Endothelial cell of umbilical vein (primary cell): ENCODE measurements around the gene TRIM36. TPM values are rescaled to one million over a fixed set of nuclear protein-coding genes. Genes with fewer than 3 reads are reported as not detected.

Experiments used
- BruUV-seq: library from RNA; stranded (reverse); fragments of 400-500 nt; replicated peaks from 2 replicates; lab custom pipeline; 2021; lab: Mats Ljungman, UMichigan
- CTCF ChIA-PET: fragments of 300-600, 350-600 bp; sonication (Branson Sonifier 250); formaldehyde crosslinking; loops from one replicate; lab custom pipeline; 2021; ENCODE audit warnings: antibody characterized with exemption, inconsistent platforms; lab: Charles Lee
- POLR2A ChIA-PET: fragments of 300-600, 350-600 bp; sonication (Branson Sonifier 250); formaldehyde crosslinking; loops from one replicate; lab custom pipeline; 2021; ENCODE audit warnings: antibody characterized with exemption, inconsistent platforms; lab: Charles Lee
- DNase-seq: peaks from one replicate; pipeline ENCODE4 v3.0.0-alpha.2; 2011; ENCODE audit warnings: low read depth, low spot score
- FAIRE-seq: peaks from 2 replicates; lab custom pipeline; 2011; peaks lifted over from hg19 to GRCh38; lab: Jason Lieb, UNC
- H2AFZ ChIP-seq: 2 replicates; pipeline ENCODE4 v1.6.0; 2012; ENCODE audit warnings: low read depth, low read length, control low read depth, inconsistent platforms
- H3K27ac ChIP-seq: 2 replicates; pipeline ENCODE4 v1.5.1; 2011; ENCODE audit warnings: low read depth, mild to moderate bottlenecking, control low read depth, low read length, moderate library complexity; ENCODE audit not compliant: insufficient read depth
- H3K27me3 ChIP-seq, 2 experiments: 2 replicates each; pipeline versions ENCODE4 v1.6.0 to v1.6.1; 2011; ENCODE audit warnings: low read length in 2 of 2, mixed read lengths in 1 of 2; ENCODE audit not compliant: control insufficient read depth in 2 of 2, insufficient read depth in 2 of 2
- H3K36me3 ChIP-seq, 2 experiments: 2 replicates in 1 of 2; 3 replicates in 1 of 2; pipeline ENCODE4 v1.5.1; 2011; ENCODE audit warnings: low read length in 2 of 2, mild to moderate bottlenecking in 1 of 2, moderate library complexity in 1 of 2; ENCODE audit not compliant: control insufficient read depth in 2 of 2, insufficient read depth in 2 of 2; ENCODE audit errors: extremely low read depth in 1 of 2
- H3K4me1 ChIP-seq: 3 replicates; pipeline ENCODE4 v1.5.1; 2011; ENCODE audit warnings: mild to moderate bottlenecking, low read length; ENCODE audit not compliant: control insufficient read depth, insufficient read depth; ENCODE audit errors: extremely low read depth
- H3K4me2 ChIP-seq: 2 replicates; pipeline ENCODE4 v1.6.1; 2011; ENCODE audit warnings: low read length, control low read depth, mixed read lengths; ENCODE audit not compliant: insufficient read depth
- H3K4me3 ChIP-seq, 3 experiments: fragments of 200-600 bp in 1 of 3; sonication (generic), shearing (Covaris generic) in 1 of 3; replicated peaks in 1 of 3; 2 replicates each; pipeline ENCODE4 v1.5.1; 2011 to 2016; ENCODE audit warnings: control low read depth in 3 of 3, low read length in 3 of 3, mild to moderate bottlenecking in 2 of 3, inconsistent platforms in 1 of 3, low read depth in 1 of 3, moderate library complexity in 1 of 3; ENCODE audit not compliant: insufficient read depth in 1 of 3
- H3K79me2 ChIP-seq: 2 replicates; pipeline ENCODE4 v1.6.0; 2012; ENCODE audit warnings: low read length, inconsistent platforms; ENCODE audit not compliant: control insufficient read depth, insufficient read depth
- H3K9ac ChIP-seq: replicated peaks from 2 replicates; pipeline ENCODE3; 2011; ENCODE audit warnings: low read length, control low read depth; ENCODE audit not compliant: insufficient read depth; ENCODE audit errors: extremely low read depth
- H3K9me1 ChIP-seq: replicated peaks from 3 replicates; pipeline ENCODE4 v1.6.0; 2011; ENCODE audit warnings: mild to moderate bottlenecking, low read length; ENCODE audit not compliant: control insufficient read depth, insufficient read depth; ENCODE audit errors: extremely low read depth
- H3K9me3 ChIP-seq: replicated peaks from 2 replicates; pipeline ENCODE4 v1.5.1; 2012; ENCODE audit warnings: low read length, inconsistent platforms; ENCODE audit not compliant: control insufficient read depth, insufficient read depth
- H4K20me1 ChIP-seq: replicated peaks from 2 replicates; pipeline ENCODE3; 2011; ENCODE audit warnings: mild to moderate bottlenecking, low read length; ENCODE audit not compliant: control insufficient read depth, insufficient read depth; ENCODE audit errors: extremely low read depth
- FOS ChIP-seq: IDR thresholded peaks from 2 replicates; pipeline ENCODE4 v1.6.1; 2011; ENCODE audit warnings: mild to moderate bottlenecking, low read length, moderate library complexity, borderline replicate concordance; ENCODE audit not compliant: insufficient read depth
- GATA2 ChIP-seq: IDR thresholded peaks from 2 replicates; pipeline ENCODE4 v1.7.0; 2011; ENCODE audit warnings: low read depth, mild to moderate bottlenecking, moderate library complexity, mixed read lengths, low read length; ENCODE audit not compliant: insufficient read length, insufficient read depth
- JUN ChIP-seq: IDR thresholded peaks from 2 replicates; pipeline ENCODE4 v1.6.1; 2011; ENCODE audit warnings: borderline replicate concordance, low read depth; ENCODE audit not compliant: insufficient read length, insufficient read depth
- POLR2AphosphoS5 ChIP-seq: IDR thresholded peaks from 2 replicates; pipeline ENCODE4 v1.6.1; 2012; ENCODE audit warnings: low read depth, mild to moderate bottlenecking, control low read depth, low read length, moderate library complexity; ENCODE audit not compliant: insufficient read depth
- dilution Hi-C: fragments of 300-500 bp; cut with MboI; formaldehyde crosslinking; loops from one replicate; pipeline ENCODE4 v1.15.0; 2019; ENCODE audit warnings: low sequenced_read_pairs; ENCODE audit not compliant: extremely low pct_ligation_motif_present
- intact Hi-C: fragments of 100-400 bp; cut with micrococcal nuclease; formaldehyde crosslinking; loops from one replicate; pipeline ENCODE4 v1.10.0; 2022
- polyA plus RNA-seq, 4 experiments: library from polyadenylated mRNA; depleted of rRNA in 3 of 4; stranded (reverse) in 3 of 4; unstranded in 1 of 4; fragments of >200 nt; gene quantifications; 2 replicates each; pipeline versions ENCODE4 v1.2.1 to v1.2.3, GENCODE V29; 2011 to 2012; ENCODE audit warnings: missing spikeins in 1 of 4
- total RNA-seq: library from RNA; stranded (reverse); gene quantifications from 2 replicates; pipeline ENCODE4 v1.2.3, GENCODE V29; 2021
- TF ChIP-seq, protein P1 (sequence below), 2 donors: IDR thresholded peaks; 1 replicate in 1 of 2; 2 replicates in 1 of 2; pipeline ENCODE4 v1.5.1; 2011; ENCODE audit warnings: low read length in 2 of 2, mild to moderate bottlenecking in 2 of 2, moderate library complexity in 2 of 2, control low read depth in 1 of 2, inconsistent platforms in 1 of 2, low read depth in 1 of 2; ENCODE audit not compliant: insufficient read depth in 1 of 2; ENCODE audit errors: extremely low read depth in 1 of 2
- TF ChIP-seq, protein P2 (sequence below): IDR thresholded peaks from 2 replicates; pipeline ENCODE4 v1.6.1; 2011; ENCODE audit not compliant: insufficient read depth, insufficient read length

TRIM36 gene
- total and polyA plus RNA-seq, 2 donors (not counting 3 experiments of a cell fraction or from before 2014, with no cell fraction given) = 0.76 to 1.2 TPM

DNA sequence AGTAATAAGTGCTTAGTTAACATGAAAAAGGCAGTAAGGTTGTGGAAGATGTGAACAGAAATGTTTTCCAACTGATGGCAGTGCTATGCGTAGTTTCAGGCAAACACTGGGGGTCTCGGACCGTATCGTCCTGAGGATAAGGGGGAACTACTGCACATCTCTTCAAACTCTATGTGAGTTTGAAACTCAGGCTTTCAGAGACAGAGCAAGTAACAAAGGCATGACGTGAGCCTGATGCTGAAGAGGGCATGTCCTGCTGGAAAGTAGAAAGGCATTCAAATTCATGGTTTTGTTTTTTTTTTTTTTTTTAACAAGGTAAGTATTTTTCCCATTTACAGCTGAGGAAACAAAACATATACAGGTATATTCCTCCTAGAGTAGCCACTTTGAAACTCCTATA is 59.9 kb downstream of the TRIM36 start:
- Histone ChIP-seq H3K4me1 (no peaks in the 10 kb centered on the region), H3K27ac (no peak overlapping the region), H3K4me3 (no peak overlapping the region), H3K36me3 (no peaks in the 10 kb centered on the region), H3K9me3 (no peaks in the 10 kb centered on the region), H3K9ac (no peak overlapping the region), H4K20me1 (no peaks in the 10 kb centered on the region), H3K4me2 (no peak overlapping the region), H2AFZ (no peak overlapping the region), H3K27me3 (no peaks in the 10 kb centered on the region), H3K9me1 (no peaks in the 10 kb centered on the region), H3K79me2 (no peaks in the 10 kb centered on the region)
- intact Hi-C loops = no loop called here
- BruUV-seq = no TSS peak
- FAIRE-seq (no peak), DNase-seq (no peak)
- ChIA-PET POLR2A (no interaction called here), CTCF (no interaction called here)
- no peak for TF ChIP-seq JUN
- no peak for TF ChIP-seq FOS
- TF ChIP-seq, protein P1, sequence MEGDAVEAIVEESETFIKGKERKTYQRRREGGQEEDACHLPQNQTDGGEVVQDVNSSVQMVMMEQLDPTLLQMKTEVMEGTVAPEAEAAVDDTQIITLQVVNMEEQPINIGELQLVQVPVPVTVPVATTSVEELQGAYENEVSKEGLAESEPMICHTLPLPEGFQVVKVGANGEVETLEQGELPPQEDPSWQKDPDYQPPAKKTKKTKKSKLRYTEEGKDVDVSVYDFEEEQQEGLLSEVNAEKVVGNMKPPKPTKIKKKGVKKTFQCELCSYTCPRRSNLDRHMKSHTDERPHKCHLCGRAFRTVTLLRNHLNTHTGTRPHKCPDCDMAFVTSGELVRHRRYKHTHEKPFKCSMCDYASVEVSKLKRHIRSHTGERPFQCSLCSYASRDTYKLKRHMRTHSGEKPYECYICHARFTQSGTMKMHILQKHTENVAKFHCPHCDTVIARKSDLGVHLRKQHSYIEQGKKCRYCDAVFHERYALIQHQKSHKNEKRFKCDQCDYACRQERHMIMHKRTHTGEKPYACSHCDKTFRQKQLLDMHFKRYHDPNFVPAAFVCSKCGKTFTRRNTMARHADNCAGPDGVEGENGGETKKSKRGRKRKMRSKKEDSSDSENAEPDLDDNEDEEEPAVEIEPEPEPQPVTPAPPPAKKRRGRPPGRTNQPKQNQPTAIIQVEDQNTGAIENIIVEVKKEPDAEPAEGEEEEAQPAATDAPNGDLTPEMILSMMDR (IDR thresholded peaks at IDR 0.05; ENCODE audit: extremely low read depth in 1 of 2, insufficient read depth in 1 of 2, low read depth in 1 of 2, low read length in 2 of 2) = no peak
- TF ChIP-seq, protein P2, sequence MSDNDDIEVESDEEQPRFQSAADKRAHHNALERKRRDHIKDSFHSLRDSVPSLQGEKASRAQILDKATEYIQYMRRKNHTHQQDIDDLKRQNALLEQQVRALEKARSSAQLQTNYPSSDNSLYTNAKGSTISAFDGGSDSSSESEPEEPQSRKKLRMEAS = no peak
- dilution Hi-C loops = no loop called here

DNA sequence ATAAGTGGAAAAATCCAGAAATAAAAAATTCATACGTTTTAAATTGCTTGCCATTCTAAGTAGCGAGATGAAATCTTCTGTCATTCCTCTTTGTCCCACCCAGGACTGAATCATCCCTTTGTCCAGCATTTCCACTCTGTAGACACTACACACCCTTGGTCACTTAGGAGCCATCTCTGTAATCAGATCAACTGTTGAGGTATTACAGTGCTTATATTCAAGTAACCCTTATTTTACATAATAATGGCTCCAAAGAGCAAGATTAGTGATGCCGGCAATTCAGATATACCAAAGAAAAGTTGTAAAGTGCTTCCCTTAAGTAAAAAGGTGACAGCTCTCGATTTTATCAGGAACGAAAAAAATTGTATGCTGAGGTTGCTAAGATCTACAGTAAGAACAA is 60.4 kb downstream of the TRIM36 start:
- POLR2A ChIA-PET = no interaction called here
- dilution Hi-C loops (no loop called here), intact Hi-C loops (no loop called here)
- no peaks in the 10 kb centered on the region for H3K9me1 ChIP-seq
- no peak overlapping the region for H3K9ac ChIP-seq
- no peaks in the 10 kb centered on the region for H3K27me3 ChIP-seq
- no peak for DNase-seq
- no peak overlapping the region for H3K4me2 ChIP-seq
- TF ChIP-seq, protein P1 (IDR thresholded peaks at IDR 0.05; ENCODE audit: extremely low read depth in 1 of 2, insufficient read depth in 1 of 2, low read depth in 1 of 2, low read length in 2 of 2) = no peak
- TF ChIP-seq POLR2AphosphoS5 = no peak
- TF ChIP-seq JUN = no peak
- TF ChIP-seq, protein P2 = no peak
- TF ChIP-seq GATA2 = no peak
- H3K36me3 ChIP-seq = no peaks in the 10 kb centered on the region
- no peak overlapping the region for H2AFZ ChIP-seq
- H3K27ac ChIP-seq = no peak overlapping the region
- no peaks in the 10 kb centered on the region for H4K20me1 ChIP-seq
- CTCF ChIA-PET = interaction anchor here (0.7 to 3.9 kb wide), 3 partner anchors 12 to 664 kb away, joined by 3 to 23 read pairs (median 5); no protein-coding TSS in a partner anchor
- H3K4me1 ChIP-seq = no peaks in the 10 kb centered on the region
- BruUV-seq = no TSS peak
- no peak for FAIRE-seq
- H3K79me2 ChIP-seq = no peaks in the 10 kb centered on the region
- no peaks in the 10 kb centered on the region for H3K9me3 ChIP-seq
- H3K4me3 ChIP-seq = no peak overlapping the region
